Type B pancreatic cell (in vitro differentiated cells): Measurements from ENCODE around the gene C5. TPM values are rescaled to one million over a fixed set of nuclear protein-coding genes. Genes with fewer than 3 reads are reported as not detected.

Experiments used
- DNase-seq: peaks from one replicate; pipeline ENCODE4 v3.0.0; 2021; ENCODE audit warnings: mixed read lengths; ENCODE audit not compliant: unreplicated experiment; ENCODE audit errors: extremely low spot score
- H3K27ac Mint-ChIP-seq: 2 replicates; pipeline ENCODE4 v1.8.0; 2021; ENCODE audit warnings: mild to moderate bottlenecking, mixed read lengths
- H3K27me3 Mint-ChIP-seq: 2 replicates; pipeline ENCODE4 v1.8.0; 2021; ENCODE audit warnings: mixed read lengths
- H3K36me3 Mint-ChIP-seq: 2 replicates; pipeline ENCODE4 v1.8.0; 2021; ENCODE audit warnings: mixed read lengths
- H3K4me1 Mint-ChIP-seq: one replicate; pipeline ENCODE4 v1.8.0; 2021; ENCODE audit warnings: mixed read lengths; ENCODE audit not compliant: unreplicated experiment
- H3K4me3 Mint-ChIP-seq: 2 replicates; pipeline ENCODE4 v1.8.0; 2021; ENCODE audit warnings: mild to moderate bottlenecking, mixed read lengths
- H3K9me3 Mint-ChIP-seq: 2 replicates; pipeline ENCODE4 v1.8.0; 2021; ENCODE audit warnings: mixed read lengths
- total RNA-seq: library from RNA; stranded (reverse); gene quantifications from 2 replicates; pipeline ENCODE4 v1.2.1, GENCODE V29; 2021; ENCODE audit warnings: low replicate concordance
- TF ChIP-seq, protein P1 (sequence below): fragments of 200-600 bp; sonication (generic); conservative IDR thresholded peaks from 2 replicates; pipeline ENCODE4 v1.5.0; 2021; ENCODE audit warnings: antibody characterized with exemption, mild to moderate bottlenecking

Gene C5
- total RNA-seq, 1 donor from 2014 or later: 10.0 TPM

DNA sequence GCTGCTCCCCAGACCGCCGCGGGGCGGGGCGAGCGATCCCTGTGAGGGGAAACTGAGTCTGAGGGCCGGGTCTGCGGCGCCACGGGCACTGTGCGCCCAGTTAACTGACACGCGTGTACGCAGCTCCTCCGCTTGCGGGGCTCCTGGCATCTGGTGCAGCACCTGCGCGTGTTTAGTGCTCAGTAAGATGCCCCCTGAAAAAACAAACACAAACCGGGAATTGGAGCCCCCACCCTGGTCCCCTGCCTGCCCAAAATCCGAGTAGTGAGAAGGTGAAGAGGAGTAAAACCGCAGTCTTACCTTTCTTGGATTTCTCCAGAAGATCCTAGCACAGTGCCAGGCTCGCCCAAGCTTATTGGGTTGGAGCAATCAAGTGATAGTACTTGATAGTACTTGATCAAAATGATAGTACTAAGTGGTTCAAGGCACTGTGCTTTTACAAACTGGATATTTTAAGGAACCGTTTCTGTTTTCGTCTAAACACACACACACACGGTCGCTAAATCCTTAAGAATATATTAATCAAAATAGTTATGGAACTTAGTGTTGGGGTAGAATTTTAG is 120.8 kb downstream of the C5 start:
- H3K36me3 Mint-ChIP-seq: no peaks in the 10 kb centered on the region
- no peak overlapping the region for H3K27ac Mint-ChIP-seq
- TF ChIP-seq, protein P1, sequence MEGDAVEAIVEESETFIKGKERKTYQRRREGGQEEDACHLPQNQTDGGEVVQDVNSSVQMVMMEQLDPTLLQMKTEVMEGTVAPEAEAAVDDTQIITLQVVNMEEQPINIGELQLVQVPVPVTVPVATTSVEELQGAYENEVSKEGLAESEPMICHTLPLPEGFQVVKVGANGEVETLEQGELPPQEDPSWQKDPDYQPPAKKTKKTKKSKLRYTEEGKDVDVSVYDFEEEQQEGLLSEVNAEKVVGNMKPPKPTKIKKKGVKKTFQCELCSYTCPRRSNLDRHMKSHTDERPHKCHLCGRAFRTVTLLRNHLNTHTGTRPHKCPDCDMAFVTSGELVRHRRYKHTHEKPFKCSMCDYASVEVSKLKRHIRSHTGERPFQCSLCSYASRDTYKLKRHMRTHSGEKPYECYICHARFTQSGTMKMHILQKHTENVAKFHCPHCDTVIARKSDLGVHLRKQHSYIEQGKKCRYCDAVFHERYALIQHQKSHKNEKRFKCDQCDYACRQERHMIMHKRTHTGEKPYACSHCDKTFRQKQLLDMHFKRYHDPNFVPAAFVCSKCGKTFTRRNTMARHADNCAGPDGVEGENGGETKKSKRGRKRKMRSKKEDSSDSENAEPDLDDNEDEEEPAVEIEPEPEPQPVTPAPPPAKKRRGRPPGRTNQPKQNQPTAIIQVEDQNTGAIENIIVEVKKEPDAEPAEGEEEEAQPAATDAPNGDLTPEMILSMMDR: no peak
- peak overlapping the region; percentile 83 for H3K4me3 Mint-ChIP-seq
- H3K4me1 Mint-ChIP-seq: peaks cover 13% of the 10 kb centered on the region
- H3K27me3 Mint-ChIP-seq: peaks cover 10% of the 10 kb centered on the region
- DNase-seq: no peak
- no peaks in the 10 kb centered on the region for H3K9me3 Mint-ChIP-seq

DNA sequence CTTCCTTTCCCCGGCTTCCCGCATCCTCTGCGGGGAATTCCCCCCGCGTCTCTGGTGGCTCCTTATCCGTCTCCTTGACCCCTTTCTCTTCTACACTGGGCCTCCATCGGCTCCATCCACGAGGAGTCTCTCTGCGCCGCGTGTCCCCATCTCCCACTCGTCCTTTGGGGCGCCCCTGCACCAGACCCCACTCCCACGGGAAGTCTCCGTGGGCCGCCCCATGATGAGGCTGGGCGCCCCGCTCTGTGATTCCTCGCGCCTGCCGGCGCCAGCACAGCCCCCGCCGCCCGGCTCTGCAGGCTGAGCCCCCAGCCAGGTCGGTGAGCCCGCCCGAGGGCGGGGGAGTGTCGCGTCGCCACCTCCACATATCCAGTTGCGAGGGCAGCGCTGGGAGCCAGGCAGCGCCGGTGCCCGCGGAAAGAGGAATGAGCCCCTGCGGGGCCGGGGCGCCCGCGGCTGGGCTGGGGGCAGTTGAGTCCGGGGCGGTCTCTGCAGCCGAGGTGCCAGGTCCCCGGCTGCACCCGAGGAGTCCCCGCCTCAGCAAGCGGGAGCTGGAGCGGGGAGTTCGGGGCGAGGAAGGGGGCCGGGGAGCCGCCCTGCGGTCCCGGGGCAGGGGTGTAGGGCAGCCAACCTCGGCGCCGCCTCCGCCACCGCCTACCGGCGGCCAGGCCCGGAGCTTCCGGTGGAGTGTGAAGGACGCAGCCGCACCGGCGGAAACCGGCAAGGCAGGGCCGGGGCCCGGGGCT is 121.4 kb downstream of the C5 start:
- H3K9me3 Mint-ChIP-seq: no peaks in the 10 kb centered on the region
- H3K36me3 Mint-ChIP-seq: no peaks in the 10 kb centered on the region
- H3K27me3 Mint-ChIP-seq: peaks cover 10% of the 10 kb centered on the region
- H3K27ac Mint-ChIP-seq: peak overlapping the region; percentile 50
- H3K4me1 Mint-ChIP-seq: peaks cover 13% of the 10 kb centered on the region
- TF ChIP-seq, protein P1: peak; percentile 47
- peak; percentile 78 for DNase-seq
- H3K4me3 Mint-ChIP-seq: peak overlapping the region; percentile 84

DNA sequence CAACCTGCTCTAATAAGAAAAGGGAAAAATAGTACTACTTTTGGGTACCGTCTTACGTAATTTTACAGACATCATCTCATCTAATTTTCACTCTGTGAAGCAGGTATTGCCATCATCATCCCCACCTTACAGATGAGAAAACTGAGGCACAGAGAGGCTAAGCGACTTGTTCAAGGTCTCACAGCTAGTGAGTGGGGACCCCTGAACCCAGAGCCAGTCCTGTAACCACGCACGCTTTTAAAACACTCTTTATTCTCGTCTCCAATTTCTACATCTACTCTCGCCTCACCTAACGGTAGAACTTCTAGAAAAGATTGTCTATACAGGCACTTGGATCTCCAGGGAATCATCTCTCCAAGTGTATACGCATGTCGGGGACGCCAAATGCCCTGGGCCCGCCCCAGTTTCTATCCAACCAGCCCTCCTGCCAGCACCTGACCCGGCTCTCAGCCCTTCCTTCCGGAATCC is 122.0 kb downstream of the C5 start:
- Mint-ChIP-seq H3K36me3 (no peaks in the 10 kb centered on the region), H3K27me3 (peaks cover 6% of the 10 kb centered on the region), H3K4me1 (peaks cover 13% of the 10 kb centered on the region), H3K27ac (peak overlapping the region; percentile 50), H3K9me3 (no peaks in the 10 kb centered on the region), H3K4me3 (peak overlapping the region; percentile 84)
- no peak for DNase-seq
- TF ChIP-seq, protein P1: no peak

DNA sequence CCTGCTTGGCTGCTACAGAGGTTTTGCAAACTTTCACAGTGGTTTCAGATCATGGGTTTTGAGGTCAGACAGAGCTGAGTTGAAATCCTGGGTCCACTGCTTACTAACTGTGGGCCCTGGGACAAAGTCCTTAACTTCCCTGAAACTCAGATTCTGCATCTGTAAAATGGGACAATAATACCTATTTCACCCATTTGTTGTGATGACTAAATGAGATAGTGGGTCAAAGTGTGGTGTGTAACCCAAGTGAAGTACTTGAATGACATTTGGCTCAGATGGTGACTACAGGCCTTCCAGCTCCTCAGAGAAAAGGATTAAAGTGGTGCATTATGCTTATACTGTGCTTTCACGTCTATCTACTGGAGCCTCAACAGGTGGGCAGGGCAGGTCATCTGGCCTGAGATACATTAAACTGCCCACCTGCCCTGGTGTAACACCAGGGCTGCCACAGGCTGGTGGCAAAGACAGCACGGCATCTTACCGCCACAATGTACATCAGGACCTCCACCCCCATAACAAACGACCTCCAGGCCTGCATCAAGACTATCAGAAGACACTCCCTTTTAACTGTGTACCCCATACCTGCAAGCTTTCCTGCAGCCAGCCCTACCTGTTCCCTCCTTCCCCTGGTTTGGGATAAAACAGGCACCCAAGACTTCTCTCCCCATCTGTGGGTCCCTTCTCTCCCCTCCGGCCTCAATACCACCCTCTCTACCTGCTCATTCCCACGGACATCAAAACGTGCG is 122.6 kb downstream of the C5 start:
- H3K4me1 Mint-ChIP-seq: peaks cover 13% of the 10 kb centered on the region
- TF ChIP-seq, protein P1: no peak
- no peaks in the 10 kb centered on the region for H3K36me3 Mint-ChIP-seq
- H3K9me3 Mint-ChIP-seq: no peaks in the 10 kb centered on the region
- peak overlapping the region; percentile 84 for H3K4me3 Mint-ChIP-seq
- DNase-seq: no peak
- H3K27ac Mint-ChIP-seq: no peak overlapping the region
- peaks cover 6% of the 10 kb centered on the region for H3K27me3 Mint-ChIP-seq

DNA sequence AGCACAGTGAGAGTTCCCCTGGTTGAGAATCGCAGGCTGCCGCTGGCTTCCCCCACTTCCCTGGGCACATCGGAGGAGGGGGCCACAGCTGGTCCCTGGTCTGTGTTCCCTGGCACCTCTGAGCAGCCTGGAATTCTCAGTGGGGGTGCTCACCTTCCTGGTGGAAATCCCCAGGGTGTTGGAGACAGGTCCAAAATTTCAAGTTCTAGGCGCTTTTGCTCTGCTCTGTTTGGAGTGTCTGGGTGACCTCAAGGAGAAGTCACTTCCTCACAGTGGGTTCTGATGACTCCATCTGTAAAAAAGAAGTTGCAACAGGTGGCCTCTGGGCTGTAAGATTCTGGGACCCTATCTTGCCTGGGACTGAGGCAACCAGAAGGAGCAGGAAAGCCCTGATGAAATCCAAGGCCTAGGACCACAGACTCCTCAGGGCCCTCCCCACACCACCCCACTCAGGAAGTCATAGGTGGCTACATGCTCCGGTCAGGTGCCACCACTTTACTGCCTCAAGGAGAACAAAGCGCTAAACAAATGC is 123.6 kb downstream of the C5 start, which contains the start of gene TRAF1:
Gene TRAF1 (minus strand): TSS at position 400 of the 532 bp plus-strand sequence. CDS start 721 bp downstream, outside the sequence.
- Mint-ChIP-seq H3K27ac (no peak within 1 kb of the TSS), H3K4me3 (peak within 1 kb of the TSS; percentile 84), H3K9me3 (no peaks in the 10 kb centered on the region), H3K27me3 (peaks cover 6% of the 10 kb centered on the region), H3K4me1 (peaks cover 20% of the 10 kb centered on the region), H3K36me3 (no peaks in the 10 kb centered on the region)
- no peak for DNase-seq
- TF ChIP-seq, protein P1: no peak
